Fibroblast of lung (primary cell): Measurements from ENCODE around the gene VSIG10L.

Experiments
- CTCF ChIP-seq, 2 donors: IDR thresholded peaks in 1 of 2; conservative IDR thresholded peaks in 1 of 2; 1 replicate in 1 of 2; 2 replicates in 1 of 2; pipeline ENCODE4 v1.5.1; 2011 to 2012; ENCODE audit warnings: low read length in 2 of 2, control low read depth in 1 of 2, inconsistent platforms in 1 of 2, low read depth in 1 of 2, mild to moderate bottlenecking in 1 of 2
- EZH2 ChIP-seq: IDR thresholded peaks from 2 replicates; pipeline ENCODE4 v1.5.1; 2012; ENCODE audit warnings: low read length, control low read depth, mild to moderate bottlenecking; ENCODE audit errors: missing control alignments

- TF ChIP-seq CTCF (conservative IDR thresholded peaks at IDR 0.05 in 1 of 2, IDR thresholded peaks at IDR 0.05 in 1 of 2; ENCODE audit: low read depth in 1 of 2, low read length in 2 of 2) (no peak), EZH2 (no peak)
Measured at GRCh38 chr19:51282335-51282734, 59.6 kb downstream of the VSIG10L start.
